Keratinocyte (primary cell): ENCODE measurements around the gene BEST1. TPM values are rescaled to one million over a fixed set of nuclear protein-coding genes. Genes with fewer than 3 reads are reported as not detected.

Experiments
- DNase-seq: peaks from one replicate; pipeline ENCODE4 v3.0.0-alpha.2; 2011; ENCODE audit warnings: low read depth, missing footprints, low spot score
- FAIRE-seq: peaks from 2 replicates; lab custom pipeline; 2011; peaks lifted over from hg19 to GRCh38; lab: Jason Lieb, UNC
- H2AFZ ChIP-seq: 2 replicates; pipeline ENCODE4 v1.6.0; 2012; ENCODE audit warnings: low read length, control low read depth, inconsistent platforms; ENCODE audit not compliant: control insufficient read depth
- H3K27ac ChIP-seq: 2 replicates; pipeline ENCODE4 v1.5.1; 2011; ENCODE audit warnings: low read length; ENCODE audit not compliant: control insufficient read depth, insufficient read depth
- H3K27me3 ChIP-seq: 3 replicates; pipeline ENCODE4 v1.6.0; 2011; ENCODE audit warnings: low read length; ENCODE audit not compliant: control insufficient read depth, insufficient read depth; ENCODE audit errors: extremely low read depth
- H3K36me3 ChIP-seq, 2 experiments: 2 replicates in 1 of 2; 3 replicates in 1 of 2; pipeline ENCODE4 v1.5.1; 2011; ENCODE audit warnings: low read length in 2 of 2, mild to moderate bottlenecking in 1 of 2; ENCODE audit not compliant: control insufficient read depth in 2 of 2, insufficient read depth in 2 of 2; ENCODE audit errors: extremely low read depth in 1 of 2
- H3K4me1 ChIP-seq: 3 replicates; pipeline ENCODE4 v1.5.1; 2011; ENCODE audit warnings: low read length; ENCODE audit not compliant: control insufficient read depth, insufficient read depth; ENCODE audit errors: extremely low read depth
- H3K4me2 ChIP-seq: 3 replicates; pipeline ENCODE4 v1.6.0; 2011; ENCODE audit warnings: low read depth, low read length; ENCODE audit not compliant: control insufficient read depth, insufficient read depth; ENCODE audit errors: extremely low read depth
- H3K4me3 ChIP-seq, 3 experiments: fragments of 200-600 bp in 1 of 3; sonication (generic) in 1 of 3; 2 replicates in 2 of 3; 3 replicates in 1 of 3; pipeline ENCODE4 v1.5.1; 2011 to 2016; ENCODE audit warnings: low read length in 3 of 3, mild to moderate bottlenecking in 3 of 3, control low read depth in 2 of 3, inconsistent platforms in 1 of 3, low read depth in 1 of 3, mixed read lengths in 1 of 3, mixed run types in 1 of 3, moderate library complexity in 1 of 3; ENCODE audit not compliant: control insufficient read depth in 2 of 3, insufficient read depth in 2 of 3; ENCODE audit errors: extremely low read depth in 1 of 3
- H3K79me2 ChIP-seq: 2 replicates; pipeline ENCODE4 v1.6.0; 2012; ENCODE audit warnings: low read length; ENCODE audit not compliant: control insufficient read depth, insufficient read depth
- H3K9ac ChIP-seq: 3 replicates; pipeline ENCODE4 v1.6.0; 2011; ENCODE audit warnings: low read length; ENCODE audit not compliant: control insufficient read depth, insufficient read depth; ENCODE audit errors: extremely low read depth
- H3K9me1 ChIP-seq: 3 replicates; pipeline ENCODE4 v1.6.0; 2011; ENCODE audit warnings: low read length; ENCODE audit not compliant: control insufficient read depth, insufficient read depth; ENCODE audit errors: extremely low read depth
- H3K9me3 ChIP-seq: 2 replicates; pipeline ENCODE4 v1.5.1; 2012; ENCODE audit warnings: low read depth, low read length; ENCODE audit not compliant: control insufficient read depth
- H4K20me1 ChIP-seq: 3 replicates; pipeline ENCODE4 v1.6.0; 2011; ENCODE audit warnings: low read length; ENCODE audit not compliant: control insufficient read depth, insufficient read depth; ENCODE audit errors: extremely low read depth
- CTCF ChIP-seq, 3 experiments: IDR thresholded peaks in 1 of 3; conservative IDR thresholded peaks in 1 of 3; optimal IDR thresholded peaks in 1 of 3; 2 replicates in 2 of 3; 3 replicates in 1 of 3; pipeline versions ENCODE3 to v1.5.1; 2011; ENCODE audit warnings: low read length in 3 of 3, mild to moderate bottlenecking in 3 of 3, moderate library complexity in 2 of 3, control low read depth in 1 of 3, inconsistent platforms in 1 of 3; ENCODE audit not compliant: insufficient read depth in 2 of 3; ENCODE audit errors: extremely low read depth in 1 of 3
- EZH2 ChIP-seq: IDR thresholded peaks from one replicate; pipeline ENCODE4 v1.6.1; 2012; ENCODE audit warnings: inconsistent platforms, mild to moderate bottlenecking, low read length, moderate library complexity
- dilution Hi-C: fragments of 300-500 bp; cut with MboI; formaldehyde crosslinking; loops from one replicate; pipeline ENCODE4 v1.7.0; 2020; ENCODE audit warnings: low sequenced_read_pairs; ENCODE audit not compliant: extremely low pct_ligation_motif_present
- polyA plus RNA-seq, 5 experiments: library from polyadenylated mRNA; depleted of rRNA in 3 of 5; stranded (reverse) in 3 of 5; stranded (forward) in 1 of 5; unstranded in 1 of 5; fragments of >200 nt; gene quantifications; 1 replicate in 1 of 5; 2 replicates in 3 of 5; 3 replicates in 1 of 5; pipeline versions ENCODE4 v1.2.1 to v1.2.3, GENCODE V29; 2011 to 2012; ENCODE audit warnings: missing spikeins in 2 of 5, low read depth in 1 of 5, low replicate concordance in 1 of 5

BEST1 gene
- polyA plus RNA-seq, 1 donor (not counting 4 experiments of a cell fraction or from before 2014, with no cell fraction given), result 0.13 TPM

DNA sequence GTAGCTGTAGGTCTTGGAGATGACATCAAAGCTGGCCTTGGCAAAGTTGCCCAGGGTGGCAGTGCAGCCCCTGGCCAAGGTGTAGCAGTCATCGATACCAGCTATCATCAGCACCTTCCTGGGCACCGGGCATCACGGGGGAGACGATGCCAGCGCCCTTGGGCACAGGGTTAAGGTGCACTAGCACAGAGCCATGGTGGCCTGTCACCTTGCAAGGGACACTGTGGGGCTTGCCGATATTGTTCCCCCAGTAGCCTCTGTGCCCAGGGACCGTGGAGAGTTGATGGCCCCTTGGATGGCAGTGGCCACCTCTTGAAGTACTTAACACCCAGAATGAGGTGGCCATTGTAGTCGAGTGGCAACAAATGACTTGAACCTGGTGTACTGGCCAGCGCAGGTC, 61.7 kb downstream of the BEST1 start:
- Histone ChIP-seq H3K4me1 (peaks cover 14% of the 10 kb centered on the region), H4K20me1 (no peaks in the 10 kb centered on the region), H3K4me2 (no peak overlapping the region), H2AFZ (no peak overlapping the region), H3K27me3 (no peaks in the 10 kb centered on the region), H3K9ac (no peak overlapping the region), H3K9me1 (no peaks in the 10 kb centered on the region), H3K4me3 (no peak overlapping the region), H3K79me2 (no peaks in the 10 kb centered on the region), H3K9me3 (no peaks in the 10 kb centered on the region), H3K36me3 (no peaks in the 10 kb centered on the region), H3K27ac (no peak overlapping the region)
- dilution Hi-C loops, result no loop called here
- no peak for FAIRE-seq
- no peak for DNase-seq
- TF ChIP-seq CTCF (optimal IDR thresholded peaks at IDR 0.05 in 1 of 3, IDR thresholded peaks at IDR 0.05 in 1 of 3, conservative IDR thresholded peaks at IDR 0.05 in 1 of 3; ENCODE audit: extremely low read depth in 1 of 3, insufficient read depth in 2 of 3, low read length in 3 of 3) (no peak), EZH2 (no peak)

DNA sequence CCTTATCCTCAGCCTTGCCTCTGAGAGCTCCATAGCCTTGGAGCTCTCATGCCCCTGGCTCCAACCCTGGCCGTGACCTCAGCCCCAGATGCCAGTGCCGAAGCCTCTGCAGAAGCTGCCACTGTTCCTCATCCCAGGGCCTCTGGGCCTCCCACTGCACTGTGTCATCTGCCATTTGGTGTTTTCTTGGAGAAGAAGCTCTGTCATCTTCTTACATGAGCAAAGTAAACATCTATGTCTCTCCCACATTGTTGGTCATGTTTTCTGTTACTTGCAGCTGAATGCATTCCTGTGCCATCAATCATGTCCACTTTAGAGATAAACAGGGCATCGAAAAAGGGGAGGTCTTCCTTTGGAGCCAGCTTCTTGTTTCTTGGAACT, 62.3 kb downstream of the BEST1 start:
- H3K9me1 ChIP-seq, result no peaks in the 10 kb centered on the region
- no peak overlapping the region for H3K4me3 ChIP-seq
- FAIRE-seq (no peak), DNase-seq (no peak)
- H3K9ac ChIP-seq, result no peak overlapping the region
- no peaks in the 10 kb centered on the region for H3K36me3 ChIP-seq
- no peak overlapping the region for H3K27ac ChIP-seq
- H3K27me3 ChIP-seq, result no peaks in the 10 kb centered on the region
- no peaks in the 10 kb centered on the region for H4K20me1 ChIP-seq
- no peak overlapping the region for H3K4me2 ChIP-seq
- dilution Hi-C loops, result no loop called here
- no peaks in the 10 kb centered on the region for H3K9me3 ChIP-seq
- TF ChIP-seq CTCF (optimal IDR thresholded peaks at IDR 0.05 in 1 of 3, IDR thresholded peaks at IDR 0.05 in 1 of 3, conservative IDR thresholded peaks at IDR 0.05 in 1 of 3; ENCODE audit: extremely low read depth in 1 of 3, insufficient read depth in 2 of 3, low read length in 3 of 3) (no peak), EZH2 (no peak)
- peaks cover 14% of the 10 kb centered on the region for H3K4me1 ChIP-seq
- H3K79me2 ChIP-seq, result no peaks in the 10 kb centered on the region
- H2AFZ ChIP-seq, result no peak overlapping the region
